NCI-H2196 treated with DMSO at 0.1 percent for 48 hours (cell line): ENCODE data around the gene ZFYVE28.
"Not testable (repeated sequence)": the region's sequence is repeated elsewhere in the genome, so short reads cannot be mapped to it uniquely, and the experiment has no call there.

Experiments
- DNase-seq: peaks from one replicate; lab custom pipeline; 2025; ENCODE audit not compliant: unreplicated experiment; lab: John Stamatoyannopoulos, UW

ZFYVE28 gene

DNA sequence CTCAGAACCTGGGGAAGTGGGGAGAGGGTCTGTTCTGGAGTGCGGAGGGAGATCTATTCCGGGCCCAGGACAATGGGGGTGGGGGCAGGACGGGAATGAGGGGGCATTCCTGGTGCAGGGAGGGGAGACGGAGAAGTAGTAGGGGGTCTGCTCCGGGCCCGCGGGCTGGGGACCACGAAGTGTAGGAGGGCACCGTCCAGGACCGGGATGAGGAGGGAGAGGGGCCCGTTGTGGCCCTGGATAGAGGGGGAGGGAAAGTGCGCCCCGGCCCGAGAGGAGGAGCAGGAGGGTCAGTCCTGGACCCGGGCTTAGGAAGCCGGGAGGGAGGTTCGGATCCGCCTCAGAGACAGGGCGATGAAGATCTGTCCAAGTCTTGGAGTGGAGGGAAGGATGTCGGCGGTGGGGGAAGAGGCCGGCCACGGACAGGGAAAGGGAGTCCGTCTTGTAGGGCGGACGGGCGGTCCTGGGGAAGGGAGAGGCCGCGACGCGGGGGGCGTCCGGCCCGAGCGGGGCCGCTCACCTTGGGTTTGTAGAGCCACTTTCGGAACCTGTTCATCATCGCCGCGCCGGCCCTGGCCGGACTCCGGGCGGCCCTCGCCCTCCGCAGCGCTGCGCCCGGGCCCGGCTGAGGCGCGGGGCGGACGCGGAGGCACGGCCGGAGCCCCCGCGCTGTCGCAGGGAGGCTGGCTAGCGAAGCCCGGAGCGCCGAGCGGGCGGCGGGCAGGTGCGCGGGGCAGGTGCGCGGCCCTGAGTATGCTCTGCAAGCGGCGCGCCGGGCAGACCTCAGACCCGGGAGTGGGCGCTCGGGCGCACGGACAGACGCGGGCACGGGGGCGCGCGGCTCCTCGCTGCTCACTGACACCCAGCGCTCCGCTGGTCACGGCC is at the start of gene ZFYVE28:
Gene ZFYVE28 (minus strand): TSS at position 881 of the 885 bp plus-strand sequence. CDS start 322 bp downstream, at position 559.
- no peak for DNase-seq

DNA sequence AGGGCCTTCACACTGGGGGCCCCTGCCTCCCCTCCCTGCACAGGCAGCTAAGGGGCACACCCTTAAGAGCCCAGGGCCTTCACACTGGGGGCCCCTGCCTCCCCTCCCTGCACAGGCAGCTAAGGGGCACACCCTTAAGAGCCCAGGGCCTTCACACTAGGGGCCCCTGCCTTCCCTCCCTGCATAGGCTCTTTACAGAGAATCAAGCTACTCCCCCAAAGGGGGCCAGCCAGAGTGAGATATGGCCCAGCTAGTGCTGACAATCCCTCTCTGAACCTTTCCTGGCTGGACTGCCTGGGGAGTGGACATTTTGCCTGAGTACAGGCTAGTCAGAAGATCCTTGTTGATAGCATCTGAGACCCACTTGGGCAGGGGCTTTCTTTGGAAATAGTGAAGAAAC is 47.1 kb upstream of the ZFYVE28 start:
- not testable (repeated sequence) for DNase-seq

DNA sequence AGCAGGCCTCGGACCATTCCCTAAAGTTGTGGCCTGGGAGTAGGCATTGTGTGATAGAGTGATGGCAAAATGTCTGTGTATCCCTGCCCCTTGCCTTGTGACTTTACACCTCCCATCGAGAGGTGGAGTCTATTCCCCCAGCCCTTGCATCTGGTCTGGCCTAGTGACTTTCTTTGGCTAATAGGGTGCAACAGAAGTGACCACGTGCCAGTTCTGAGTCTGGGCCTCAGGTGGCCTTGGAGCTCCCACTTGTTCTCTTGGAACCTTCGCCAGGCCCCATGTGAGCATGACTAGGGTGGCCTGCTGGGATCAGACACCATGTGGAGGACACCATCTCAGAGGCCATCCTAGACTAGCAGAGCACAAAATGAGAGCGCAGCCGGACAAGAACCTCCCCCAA is 46.6 kb upstream of the ZFYVE28 start:
- no peak for DNase-seq

DNA sequence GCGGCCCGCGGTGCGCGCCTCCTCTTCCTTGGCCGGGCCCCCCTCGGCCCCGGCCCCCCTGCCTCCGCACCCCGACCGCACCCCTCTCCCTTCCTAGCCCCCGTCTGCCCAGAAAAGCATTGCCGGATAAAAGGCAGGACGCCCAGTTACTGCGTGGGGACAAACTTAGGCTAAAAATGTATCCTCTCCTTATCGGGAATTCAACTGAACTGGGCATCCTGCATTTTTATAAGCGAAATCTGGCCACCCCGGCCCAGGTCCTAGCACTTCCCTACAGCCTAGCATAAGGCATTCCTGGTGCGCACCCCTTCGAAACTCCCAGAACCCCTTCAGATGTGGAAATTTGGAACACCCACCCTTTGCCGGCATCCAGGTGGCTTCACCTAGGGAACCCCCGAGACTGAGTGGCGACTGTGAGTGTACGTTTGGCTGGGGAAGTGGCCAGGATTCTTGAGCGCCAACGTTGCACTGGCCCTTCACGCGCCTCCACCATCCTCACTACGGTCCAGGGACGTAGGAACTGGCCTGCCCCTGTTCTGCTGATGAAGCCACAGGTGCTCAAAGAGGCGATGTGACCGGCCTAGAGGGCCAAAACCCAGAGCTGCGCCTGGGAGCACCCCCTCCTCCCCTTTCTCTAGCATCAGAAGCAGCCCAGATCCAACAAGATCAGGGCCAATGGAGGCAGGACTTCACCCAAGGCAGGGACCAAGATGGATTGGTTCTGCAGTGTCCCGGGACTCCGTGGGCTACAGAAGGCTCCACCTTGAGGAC is 44.7 kb upstream of the ZFYVE28 start:
- DNase-seq: no peak

DNA sequence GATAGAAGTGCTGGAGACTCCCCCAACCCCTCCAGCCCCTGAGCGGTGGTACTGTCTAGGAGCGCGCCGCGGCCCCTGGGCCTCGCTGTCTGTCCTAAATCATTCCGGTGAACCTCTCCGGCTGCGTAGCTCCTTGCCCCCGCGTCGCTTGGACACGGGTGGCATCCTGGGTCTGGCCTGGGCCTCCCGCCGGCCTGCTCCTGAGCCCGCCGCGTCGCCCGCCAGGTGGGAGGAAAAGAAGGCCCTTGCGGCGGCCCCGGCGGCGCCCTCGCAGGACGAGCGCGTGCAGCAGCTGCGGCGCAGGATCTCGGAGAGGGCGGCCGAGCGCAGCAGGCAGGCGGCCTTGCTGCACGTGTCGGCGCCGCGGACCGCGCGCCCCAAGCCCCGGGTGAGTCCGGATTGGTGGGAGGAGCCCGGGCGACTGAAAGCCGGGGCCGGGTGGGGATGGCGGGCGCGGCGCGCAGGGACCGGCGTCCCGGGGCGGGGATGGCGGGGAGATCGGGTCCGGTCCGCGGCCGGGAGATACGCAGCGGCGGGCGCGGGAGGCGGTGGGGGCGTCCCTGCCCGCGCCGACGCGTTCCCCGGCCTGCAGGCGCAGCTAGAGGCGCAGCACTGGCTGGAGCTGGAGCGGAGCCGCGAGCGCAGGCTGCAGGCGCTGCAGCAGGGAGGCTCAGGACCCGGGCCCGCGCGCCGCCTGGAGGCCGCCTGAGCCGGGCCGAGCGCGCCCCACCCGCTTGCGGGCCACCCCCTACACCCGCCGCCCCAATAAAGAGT is 44.0 kb upstream of the ZFYVE28 start:
- DNase-seq: no peak

DNA sequence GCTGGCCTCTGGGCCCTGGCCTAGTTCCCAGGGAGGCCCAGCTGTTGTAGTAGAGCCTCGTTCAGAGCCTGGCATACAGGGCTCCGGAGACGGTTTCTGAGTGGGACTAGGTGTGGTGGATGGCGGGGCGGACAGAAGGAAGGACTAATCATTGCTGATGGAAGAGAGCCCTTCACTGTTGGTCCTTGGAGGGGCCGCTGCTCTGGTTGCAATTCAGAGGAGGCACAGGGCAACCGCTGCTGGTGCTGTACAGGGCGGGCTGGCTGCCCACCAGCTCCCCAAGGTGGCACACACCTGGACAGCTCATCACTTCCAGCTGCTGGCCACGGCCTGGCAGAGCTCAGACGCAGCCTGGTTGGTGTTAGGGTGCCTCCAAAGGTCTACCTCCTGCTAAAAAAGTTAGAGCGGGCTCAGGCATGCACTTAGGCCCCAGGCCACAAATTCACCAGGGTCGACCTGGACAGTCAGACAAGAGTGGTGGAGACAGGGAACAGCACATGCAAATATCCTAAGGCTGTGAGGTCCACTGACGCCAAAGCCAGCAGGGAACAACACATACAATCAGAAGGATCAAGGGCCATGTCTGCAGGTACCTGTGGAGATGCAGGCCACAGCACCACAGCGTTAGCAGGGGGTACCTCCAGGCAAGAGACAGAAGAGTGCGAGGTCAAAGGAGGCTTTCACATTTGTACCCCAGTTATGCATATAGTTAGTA is 43.0 kb upstream of the ZFYVE28 start:
- DNase-seq: no peak

DNA sequence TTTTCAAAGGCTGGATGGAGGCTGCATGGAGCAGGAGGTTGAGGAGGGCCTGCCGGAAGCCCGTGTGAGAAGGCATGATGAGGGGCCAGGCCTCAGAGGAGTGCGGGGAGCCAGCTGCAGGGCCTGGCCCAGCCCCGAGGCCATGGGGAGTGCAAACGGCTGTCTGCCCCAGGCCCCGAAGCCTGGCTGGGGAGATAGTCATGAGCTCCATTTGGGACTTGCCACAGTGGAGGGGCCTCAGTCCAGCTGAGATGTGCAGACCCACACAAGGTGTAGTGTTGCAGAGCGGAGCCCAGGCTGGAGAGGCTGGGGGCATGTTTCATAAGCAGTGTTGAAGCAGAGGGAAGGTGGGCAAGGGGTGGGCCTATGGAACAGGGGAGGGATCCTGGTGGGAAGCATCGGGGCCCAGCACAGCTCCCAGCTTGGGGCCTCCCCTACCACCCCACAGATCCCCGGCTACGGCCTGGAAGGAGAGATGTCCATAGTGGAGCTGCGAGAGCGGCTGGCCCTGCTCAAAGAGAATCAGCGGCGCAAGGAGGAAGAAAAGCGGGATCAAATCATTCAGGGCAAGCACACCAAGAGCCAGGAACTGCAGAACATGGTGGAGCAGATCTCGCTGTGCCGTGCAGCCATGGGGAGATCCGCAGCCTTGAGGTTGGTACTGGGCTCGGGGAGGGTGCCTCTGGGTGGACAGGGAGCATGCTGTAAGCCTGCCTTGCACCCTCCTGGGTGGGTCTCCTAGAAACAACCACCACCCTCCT is 41.3 kb upstream of the ZFYVE28 start:
- DNase-seq: no peak

DNA sequence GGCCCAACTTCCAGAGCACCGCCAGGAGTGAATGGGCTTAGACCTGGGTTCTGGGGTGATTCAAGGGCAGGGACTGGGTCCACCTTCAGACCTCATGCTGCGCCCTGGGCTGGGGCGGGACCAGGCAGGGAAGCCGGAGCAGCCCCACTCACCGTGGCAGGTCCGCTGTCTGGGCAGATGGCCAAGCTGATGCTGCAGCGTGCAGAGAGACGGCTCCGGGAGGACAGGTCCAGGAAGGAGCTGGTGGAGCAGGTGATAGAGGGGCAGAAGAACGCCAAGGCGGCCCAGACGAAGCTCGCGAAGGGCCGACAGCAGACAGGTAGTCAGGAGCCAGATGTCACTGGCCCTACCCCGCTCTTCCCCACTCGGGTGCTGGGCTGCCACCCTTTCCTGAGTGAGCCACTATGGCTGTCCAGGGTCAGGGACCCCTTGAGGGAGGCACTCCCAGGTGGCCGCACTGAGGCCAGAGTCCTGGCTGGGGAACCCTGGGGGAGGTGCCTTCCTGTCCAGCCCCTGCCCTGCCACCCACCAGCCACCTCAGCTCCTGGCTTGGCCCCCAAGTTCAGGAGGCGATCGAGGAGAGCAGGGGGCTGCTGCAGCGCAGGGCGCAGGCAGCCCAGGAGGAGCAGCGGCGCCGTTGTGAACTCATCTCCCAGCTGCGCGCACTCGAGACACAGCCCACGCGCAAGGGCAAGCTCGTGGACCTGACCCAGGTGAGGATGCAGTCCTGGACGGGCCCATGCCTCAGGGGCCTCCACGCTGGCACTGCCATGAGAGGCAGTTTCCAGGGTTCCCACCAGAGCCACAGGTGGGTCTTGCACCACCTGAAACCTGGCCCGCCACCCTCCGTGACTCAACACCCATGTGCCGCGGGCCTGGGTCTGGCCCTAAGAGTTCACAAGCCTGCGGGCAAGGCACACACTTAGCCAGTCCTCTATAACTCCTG is 40.4 kb upstream of the ZFYVE28 start:
- DNase-seq: no peak

DNA sequence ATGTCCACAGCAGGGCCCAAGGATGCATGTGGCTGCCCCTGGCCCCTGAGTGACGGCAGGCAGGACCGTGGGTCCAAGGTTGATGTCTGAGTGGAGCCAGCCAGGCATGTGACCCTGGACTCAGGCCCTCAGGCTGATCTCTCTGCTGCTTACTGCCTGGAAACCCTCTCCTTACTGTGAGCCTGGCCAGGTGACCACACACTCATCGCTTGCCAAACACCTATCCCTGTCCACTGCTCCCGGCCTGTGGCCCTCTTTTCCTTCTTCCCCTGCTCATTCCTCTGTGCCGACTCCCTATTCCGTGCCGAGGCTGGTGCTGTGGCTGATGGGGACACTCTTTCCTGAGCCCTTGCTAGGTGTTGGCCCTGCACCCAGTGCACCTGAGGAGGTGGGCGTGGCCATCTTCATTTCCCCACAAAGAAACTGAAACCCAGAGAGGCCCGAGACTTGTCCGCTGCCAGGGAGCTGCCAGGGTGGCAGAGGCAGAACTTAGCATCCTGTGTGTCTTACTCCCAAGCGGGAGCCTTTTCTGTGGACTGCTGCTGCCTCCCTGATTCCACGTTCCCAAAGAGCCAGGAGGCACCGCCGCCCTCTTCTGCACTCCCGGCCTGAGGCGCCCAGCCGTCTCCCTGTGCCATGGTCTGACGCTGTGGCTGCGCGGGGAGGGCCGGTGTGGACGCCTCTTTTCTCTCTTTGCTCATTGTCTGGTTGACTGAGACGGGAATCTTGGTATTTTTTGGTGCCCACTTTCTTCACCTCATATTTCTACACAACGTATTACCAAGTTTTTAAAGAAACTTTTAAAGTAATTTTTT is 39.2 kb upstream of the ZFYVE28 start:
- no peak for DNase-seq

DNA sequence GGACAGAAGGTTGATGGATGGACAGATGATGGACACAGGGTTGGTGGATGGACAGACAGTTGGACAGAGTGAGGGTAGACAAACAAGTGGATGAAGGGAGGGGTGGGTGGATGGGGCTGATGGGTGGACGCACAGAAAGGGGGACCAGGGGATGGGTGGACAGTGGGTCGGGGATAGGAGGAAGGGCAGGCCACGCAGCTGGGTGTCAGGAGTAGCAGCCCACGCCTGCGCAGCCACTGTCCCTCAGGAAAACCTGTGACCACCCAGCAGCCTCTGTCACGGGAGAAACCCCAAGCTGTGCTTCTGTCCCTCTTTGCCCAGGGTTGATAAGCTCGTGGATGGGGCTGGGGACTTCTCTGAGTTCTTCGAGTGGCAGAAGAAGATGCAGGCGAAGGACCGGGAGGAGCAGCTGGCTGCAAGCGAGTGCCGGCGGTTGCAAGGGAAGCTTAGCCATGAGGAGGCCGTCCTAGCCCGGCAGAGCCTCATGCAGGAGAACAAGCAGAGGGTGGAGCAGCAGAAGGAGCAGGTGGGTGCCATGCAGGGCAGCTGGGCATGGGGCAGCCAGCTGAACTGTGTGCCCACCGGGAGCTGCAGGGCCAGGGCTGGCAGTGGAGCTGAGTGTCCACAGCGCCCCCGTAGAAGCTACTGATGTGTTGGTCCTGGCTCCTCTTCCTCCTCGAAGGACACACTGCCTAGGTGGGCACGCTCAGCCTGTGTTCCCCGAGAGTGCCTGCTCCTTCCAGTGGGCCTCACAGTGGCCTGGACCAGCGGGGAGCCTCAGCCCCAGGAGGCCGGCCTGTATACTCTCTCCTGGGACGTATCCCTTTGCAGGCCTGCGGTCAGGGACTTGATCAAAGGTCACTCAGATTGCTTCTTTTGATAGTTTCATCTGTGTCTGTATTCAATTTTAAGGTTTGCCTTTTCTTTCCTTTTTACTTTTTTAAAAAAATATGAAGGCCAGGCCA is 33.7 kb upstream of the ZFYVE28 start:
- DNase-seq: no peak

DNA sequence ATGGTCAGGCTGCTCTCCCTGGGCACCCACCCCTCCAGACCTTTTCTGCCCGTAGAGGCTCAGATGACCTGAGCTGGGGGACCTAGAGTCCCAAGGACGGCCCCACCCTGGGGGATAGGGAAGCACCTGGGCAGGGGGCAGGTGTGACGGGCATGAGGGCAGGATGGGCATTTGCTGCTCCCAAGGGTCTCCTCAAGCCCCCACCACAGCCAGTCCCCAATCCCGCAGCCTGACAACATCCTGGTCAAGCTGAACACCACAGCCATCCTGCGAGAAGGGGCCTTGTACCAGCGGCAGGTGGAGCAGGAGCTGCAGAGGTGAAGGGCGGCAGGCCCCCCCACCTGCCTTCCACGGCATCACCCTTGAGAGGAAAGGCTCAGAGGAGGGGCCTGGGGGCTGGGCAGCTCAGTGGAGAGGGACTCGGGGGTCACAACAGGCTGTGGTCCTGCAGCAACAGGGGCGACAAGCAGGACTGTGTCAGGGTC is 32.6 kb upstream of the ZFYVE28 start:
- DNase-seq: no peak

DNA sequence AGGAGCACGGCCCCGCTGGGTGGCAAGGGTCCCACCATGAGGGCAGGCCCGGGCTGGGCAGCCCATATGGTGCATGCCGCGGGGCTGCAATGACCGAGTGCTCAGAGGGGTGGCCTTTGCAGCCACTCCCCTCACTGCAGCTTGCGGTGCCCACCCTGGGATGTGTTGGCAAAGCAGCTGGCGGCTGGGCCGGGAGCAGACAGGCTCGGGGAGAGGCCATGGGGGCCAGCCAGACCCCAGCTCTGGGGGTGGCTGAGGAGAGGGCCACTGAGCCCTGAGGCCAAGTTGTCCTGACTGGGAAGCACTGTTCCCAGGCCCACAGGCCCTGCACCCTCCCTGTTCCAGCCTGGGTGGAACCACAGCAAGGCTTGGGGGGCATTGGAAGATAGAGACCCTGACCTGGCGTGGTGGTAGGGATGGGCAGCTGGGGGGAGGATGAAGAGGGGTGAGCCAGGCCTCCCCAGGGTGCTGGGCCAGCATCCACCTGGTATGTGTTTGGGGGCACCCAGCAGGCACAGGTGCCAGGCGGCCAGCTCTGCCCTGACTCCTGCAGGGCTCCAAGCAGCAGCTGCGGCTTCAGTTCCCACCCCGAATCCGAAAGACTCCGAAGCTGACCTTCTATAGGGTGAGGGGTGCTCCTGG is 32.1 kb upstream of the ZFYVE28 start:
- no peak for DNase-seq

DNA sequence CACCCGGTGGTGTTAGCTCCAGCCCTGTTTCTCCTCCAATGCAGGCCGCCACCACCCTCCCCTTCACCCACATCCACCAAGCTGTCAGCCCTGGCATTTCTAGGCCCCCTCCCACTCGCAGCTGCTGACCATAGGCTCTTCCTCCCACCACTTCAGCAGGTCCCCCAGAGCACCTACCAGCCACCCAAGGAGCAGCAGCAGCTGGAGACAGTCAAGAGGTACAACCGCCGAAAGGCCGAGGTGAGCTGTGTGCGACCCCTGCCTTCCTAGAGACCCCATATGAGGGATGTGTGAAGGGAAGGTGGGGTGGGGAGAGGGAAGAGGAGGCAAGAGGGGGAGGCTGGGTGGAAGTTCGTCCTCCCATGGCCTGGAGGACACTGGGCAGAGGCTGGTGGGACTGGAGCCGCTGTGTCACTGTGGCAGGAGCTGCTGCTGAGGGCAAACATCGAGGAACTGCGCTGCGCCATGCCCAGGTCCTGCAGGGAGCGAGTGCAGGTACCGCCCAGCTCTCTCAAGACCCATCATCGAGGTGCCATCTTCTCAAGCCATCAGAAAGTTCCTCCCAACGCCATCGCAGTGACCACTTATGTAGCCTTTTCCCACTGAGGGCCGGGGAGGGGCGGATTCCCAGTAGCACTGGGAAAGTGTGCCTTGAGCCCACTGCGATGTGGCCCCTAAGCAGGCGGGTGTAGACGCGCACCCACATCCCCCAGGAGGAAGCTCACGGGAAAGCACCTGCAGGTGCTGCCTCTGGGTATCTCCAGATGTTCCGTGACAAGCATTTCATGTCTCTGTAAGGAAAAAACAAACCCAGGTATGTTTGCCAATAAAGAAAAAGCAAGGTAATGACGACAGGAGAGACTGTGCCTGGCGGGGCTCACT is 31.3 kb upstream of the ZFYVE28 start:
- DNase-seq: no peak

DNA sequence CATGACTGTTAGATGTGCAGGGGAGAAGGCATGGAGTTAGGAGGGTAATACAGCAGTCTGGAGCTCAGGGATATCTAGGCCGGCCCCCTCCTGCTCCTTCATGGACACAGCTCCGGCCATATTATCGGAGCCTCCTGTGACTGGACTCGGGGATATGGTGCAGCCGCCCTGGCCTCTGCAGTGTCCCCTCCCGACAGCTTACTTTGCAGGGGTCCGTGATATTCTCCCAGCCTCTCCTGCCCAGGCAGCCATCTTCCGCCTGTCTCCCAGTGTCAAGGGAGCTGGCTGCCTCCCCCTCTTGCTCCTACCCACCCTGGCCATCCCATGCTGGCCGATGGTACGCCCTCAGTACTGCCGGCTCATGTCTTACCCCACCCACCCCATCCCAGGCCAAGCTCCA is 30.6 kb upstream of the ZFYVE28 start:
- DNase-seq: no peak

DNA sequence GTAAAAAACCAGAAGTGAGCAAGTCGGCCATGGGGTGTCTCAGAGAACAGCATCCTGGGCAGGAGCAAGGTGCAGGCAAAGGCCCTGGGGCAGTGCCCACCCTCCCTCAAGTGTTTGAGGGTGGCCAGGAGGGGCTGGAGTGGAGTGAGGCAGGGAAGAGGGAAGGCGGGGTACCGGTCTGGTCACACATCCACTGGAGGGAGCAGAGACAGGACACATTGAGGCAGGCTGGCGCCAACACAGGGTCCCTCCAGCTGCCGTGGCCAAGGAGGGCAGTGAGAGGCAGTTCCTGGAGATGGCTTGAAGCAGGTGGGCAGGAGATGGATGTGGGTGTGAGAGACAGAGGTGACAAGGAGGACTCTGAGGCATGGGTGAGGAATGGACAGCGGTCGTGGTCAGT is 30.1 kb upstream of the ZFYVE28 start:
- DNase-seq: no peak
